Subcutaneous adipose tissue (tissue), 4 donors: ENCODE results near the gene C19orf44. TPM values are rescaled to one million over a fixed set of nuclear protein-coding genes. Genes with fewer than 3 reads are reported as not detected.

Experiments
- total RNA-seq, 4 donors: library from RNA; depleted of rRNA; stranded (reverse); fragments of >200 nt; gene quantifications; one replicate each; pipeline ENCODE4 v1.1.0, GENCODE V29; 2016
- TF ChIP-seq, protein P1 (sequence below): fragments of 450-650 bp; IDR thresholded peaks from one replicate; pipeline ENCODE4 v1.5.1; 2016; ENCODE audit warnings: low read depth, mild to moderate bottlenecking, control low read depth, antibody characterized with exemption, moderate library complexity

Gene C19orf44
- total RNA-seq, 4 donors from 2014 or later: 2.9 to 9.5 (median 6.3) TPM

DNA sequence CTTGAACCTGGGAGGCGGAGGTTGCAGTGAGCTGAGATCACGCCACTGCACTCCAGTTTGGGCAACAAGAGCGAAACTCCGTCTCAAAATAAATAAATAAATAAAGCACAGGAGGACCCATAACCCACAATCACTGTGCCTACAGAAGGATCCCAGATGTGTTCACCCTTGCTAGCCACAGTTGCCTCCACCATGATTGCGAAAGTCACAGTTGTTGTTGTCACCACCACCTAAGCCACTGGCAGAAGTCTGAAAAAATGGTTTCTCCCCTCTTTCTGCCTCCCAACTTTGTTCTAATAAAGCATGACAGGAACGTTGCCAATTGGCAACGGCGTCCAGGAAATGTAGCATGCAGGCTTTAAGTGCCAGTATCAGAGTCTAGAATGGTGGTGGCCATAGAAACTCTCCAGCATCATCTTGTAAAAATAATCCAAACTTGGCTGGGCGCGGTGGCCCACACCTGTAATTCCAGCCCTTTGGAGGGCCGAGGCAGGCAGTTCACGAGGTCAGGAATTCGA is 22.3 kb upstream of the C19orf44 start:
- TF ChIP-seq, protein P1, sequence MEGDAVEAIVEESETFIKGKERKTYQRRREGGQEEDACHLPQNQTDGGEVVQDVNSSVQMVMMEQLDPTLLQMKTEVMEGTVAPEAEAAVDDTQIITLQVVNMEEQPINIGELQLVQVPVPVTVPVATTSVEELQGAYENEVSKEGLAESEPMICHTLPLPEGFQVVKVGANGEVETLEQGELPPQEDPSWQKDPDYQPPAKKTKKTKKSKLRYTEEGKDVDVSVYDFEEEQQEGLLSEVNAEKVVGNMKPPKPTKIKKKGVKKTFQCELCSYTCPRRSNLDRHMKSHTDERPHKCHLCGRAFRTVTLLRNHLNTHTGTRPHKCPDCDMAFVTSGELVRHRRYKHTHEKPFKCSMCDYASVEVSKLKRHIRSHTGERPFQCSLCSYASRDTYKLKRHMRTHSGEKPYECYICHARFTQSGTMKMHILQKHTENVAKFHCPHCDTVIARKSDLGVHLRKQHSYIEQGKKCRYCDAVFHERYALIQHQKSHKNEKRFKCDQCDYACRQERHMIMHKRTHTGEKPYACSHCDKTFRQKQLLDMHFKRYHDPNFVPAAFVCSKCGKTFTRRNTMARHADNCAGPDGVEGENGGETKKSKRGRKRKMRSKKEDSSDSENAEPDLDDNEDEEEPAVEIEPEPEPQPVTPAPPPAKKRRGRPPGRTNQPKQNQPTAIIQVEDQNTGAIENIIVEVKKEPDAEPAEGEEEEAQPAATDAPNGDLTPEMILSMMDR: no peak

DNA sequence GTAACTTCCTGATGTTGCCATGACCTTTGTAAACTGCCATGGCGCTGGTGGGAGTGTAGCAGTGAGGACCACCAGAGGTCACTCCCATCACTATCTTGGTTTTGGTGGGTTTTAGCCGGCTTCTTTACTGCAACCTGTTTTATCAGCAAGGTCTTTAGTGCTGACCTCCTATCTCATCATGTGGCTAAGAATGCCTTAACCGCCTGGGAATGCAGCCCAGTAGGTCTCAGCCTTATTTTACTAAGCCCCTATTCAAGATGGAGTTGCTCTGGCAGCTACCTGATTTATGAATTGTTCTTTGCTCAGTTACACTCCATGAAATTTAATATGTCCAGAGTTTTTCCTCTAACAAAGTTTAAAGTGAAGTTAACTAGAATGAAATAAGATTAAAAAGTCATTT is 19.8 kb upstream of the C19orf44 start:
- TF ChIP-seq, protein P1: no peak

DNA sequence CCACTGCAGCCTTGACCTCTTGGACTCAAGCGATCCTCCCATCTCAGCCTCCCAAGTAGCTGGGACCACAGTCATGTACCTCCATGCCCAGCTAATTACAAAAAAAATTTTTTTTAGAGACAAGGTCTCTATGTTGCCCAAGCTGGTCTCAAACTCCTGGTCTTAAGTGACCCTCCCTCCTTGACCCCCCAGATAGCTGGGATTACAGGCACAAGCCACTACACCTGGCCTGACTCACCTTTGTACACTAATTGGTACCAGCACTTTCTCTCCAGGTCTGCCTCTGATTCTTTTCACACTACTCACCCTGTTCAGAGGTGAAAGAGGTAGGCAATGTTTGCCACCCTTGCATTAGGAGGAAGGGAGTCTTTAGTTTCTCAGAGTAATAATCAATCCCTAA is 18.9 kb upstream of the C19orf44 start:
- TF ChIP-seq, protein P1: no peak

DNA sequence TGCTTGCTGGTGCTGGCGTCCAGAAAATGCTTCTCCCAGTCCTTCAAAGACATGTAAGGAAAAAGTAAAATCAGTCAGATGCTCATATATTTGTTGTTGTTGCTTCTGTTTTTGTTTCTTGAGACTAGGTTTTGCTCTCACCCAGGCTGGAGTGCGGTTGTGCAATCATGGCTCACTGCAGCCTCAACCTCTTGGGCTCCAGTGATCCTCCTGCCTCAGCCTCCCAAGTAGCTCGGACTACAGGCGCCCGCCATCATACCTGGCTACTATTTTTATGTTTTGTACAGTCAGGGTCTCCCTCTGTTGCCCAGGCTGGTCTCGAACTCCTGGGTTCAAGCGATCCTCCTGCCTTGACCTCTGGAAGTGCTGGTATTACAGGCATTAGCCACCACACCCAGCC is 13.4 kb upstream of the C19orf44 start:
- TF ChIP-seq, protein P1: no peak

DNA sequence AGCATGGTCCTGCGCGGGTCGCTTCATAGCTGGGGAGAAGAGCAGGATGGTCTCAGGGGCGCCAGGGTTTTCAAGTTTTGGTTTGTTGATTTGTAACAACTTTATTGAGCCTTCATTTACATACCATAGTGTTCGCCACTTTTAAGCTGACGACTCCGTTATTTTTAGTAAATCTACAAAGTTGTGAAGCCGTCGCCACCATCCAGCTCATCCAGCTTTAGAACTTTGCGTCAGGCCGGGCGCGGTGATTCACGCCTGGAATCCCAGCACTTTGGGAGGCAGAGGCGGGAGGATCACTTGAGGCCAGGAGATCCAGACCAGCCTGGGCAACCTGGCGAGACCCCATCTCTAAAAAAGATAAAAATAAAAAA is 404 bp downstream of the C19orf44 start:
- TF ChIP-seq, protein P1: no peak

DNA sequence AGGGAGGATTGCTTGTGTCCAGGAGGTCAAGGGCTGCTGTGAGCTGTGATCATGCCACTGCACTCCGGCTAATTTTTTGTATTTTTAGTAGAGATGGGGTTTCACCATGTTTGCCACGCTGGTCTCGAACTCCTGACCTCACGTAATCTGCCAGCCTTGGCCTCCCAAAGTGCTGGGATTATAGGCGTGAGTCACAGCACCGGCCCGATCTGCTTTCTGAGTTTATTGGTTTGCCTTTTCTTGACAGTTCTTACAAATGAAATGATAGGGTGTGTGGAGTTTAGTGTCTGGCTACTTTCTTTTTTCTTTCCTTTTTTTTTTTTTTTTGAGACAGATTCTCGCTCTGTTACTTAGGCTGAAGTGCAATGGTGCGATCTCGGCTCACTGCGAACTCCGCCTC is 848 bp downstream of the C19orf44 start:
- TF ChIP-seq, protein P1: no peak

DNA sequence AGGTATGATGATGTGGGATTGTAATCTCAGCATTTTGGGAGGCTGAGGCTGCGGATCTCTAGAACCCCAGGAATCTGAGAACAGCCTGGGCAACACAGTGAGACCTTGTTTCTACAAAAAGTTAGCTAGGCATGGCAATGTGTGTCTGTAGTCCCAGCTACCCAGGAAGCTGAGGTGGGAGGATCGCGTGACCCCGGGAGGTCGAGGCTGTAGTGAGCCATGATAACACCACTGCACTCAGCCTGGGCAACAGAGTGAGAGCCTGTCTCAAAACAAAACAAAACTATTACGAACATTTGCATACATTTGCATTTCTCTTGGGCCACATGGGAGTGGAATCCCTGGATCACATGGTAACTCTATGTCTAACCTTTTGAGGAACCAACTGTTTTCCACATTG is 1.6 kb downstream of the C19orf44 start:
- TF ChIP-seq, protein P1: no peak
